ENCODE measurements around the gene MYO3B.

GRCh38 chr2:170313992-170314348 lies 136.0 kb downstream of the MYO3B start:
- TF ChIP-seq, protein P1, sequence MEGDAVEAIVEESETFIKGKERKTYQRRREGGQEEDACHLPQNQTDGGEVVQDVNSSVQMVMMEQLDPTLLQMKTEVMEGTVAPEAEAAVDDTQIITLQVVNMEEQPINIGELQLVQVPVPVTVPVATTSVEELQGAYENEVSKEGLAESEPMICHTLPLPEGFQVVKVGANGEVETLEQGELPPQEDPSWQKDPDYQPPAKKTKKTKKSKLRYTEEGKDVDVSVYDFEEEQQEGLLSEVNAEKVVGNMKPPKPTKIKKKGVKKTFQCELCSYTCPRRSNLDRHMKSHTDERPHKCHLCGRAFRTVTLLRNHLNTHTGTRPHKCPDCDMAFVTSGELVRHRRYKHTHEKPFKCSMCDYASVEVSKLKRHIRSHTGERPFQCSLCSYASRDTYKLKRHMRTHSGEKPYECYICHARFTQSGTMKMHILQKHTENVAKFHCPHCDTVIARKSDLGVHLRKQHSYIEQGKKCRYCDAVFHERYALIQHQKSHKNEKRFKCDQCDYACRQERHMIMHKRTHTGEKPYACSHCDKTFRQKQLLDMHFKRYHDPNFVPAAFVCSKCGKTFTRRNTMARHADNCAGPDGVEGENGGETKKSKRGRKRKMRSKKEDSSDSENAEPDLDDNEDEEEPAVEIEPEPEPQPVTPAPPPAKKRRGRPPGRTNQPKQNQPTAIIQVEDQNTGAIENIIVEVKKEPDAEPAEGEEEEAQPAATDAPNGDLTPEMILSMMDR (IDR thresholded peaks at IDR 0.05): no peak
- TF ChIP-seq EZH2 (IDR thresholded peaks at IDR 0.05; ENCODE audit: borderline replicate concordance, insufficient read depth, low read depth, low read length, poor library complexity, severe bottlenecking): no peak

Measured in B cell (primary cell).